SIG-M5 (cell line): ENCODE measurements around the gene MEGF6.

Experiments
- DNase-seq: peaks from one replicate; lab custom pipeline; 2025; lab: John Stamatoyannopoulos, UW

The MEGF6 gene

GRCh38 chr1:3611170-3612019 is at the start of gene MEGF6:
Gene MEGF6 (minus strand): TSS chr1:3611508. CDS start chr1:3611268, 240 bp downstream.
- no peak for DNase-seq

GRCh38 chr1:3660704-3661103 is 49.4 kb upstream of the MEGF6 start:
- no peak for DNase-seq

- no peak for DNase-seq
Observed at GRCh38 chr1:3659093-3659492, 47.8 kb upstream of the MEGF6 start.

GRCh38 chr1:3658231-3658615 is 46.9 kb upstream of the MEGF6 start:
- no peak for DNase-seq

GRCh38 chr1:3657578-3658230 is 46.4 kb upstream of the MEGF6 start:
- DNase-seq = no peak

- DNase-seq = no peak
Observed at GRCh38 chr1:3657096-3657475, 45.8 kb upstream of the MEGF6 start.

GRCh38 chr1:3656450-3657095 is 45.3 kb upstream of the MEGF6 start:
- DNase-seq = no peak

- no peak for DNase-seq
Observed at GRCh38 chr1:3654549-3655281, 43.4 kb upstream of the MEGF6 start.

- DNase-seq = no peak
Observed at GRCh38 chr1:3653286-3653618, 41.9 kb upstream of the MEGF6 start.

- DNase-seq = no peak
Observed at GRCh38 chr1:3652548-3653285, 41.4 kb upstream of the MEGF6 start.

- no peak for DNase-seq
Observed at GRCh38 chr1:3651930-3652547, 40.7 kb upstream of the MEGF6 start, which contains the start of gene TP73. Gene TP73 (plus strand): TSS chr1:3652516. CDS start chr1:3682366, 29,850 bp downstream.

GRCh38 chr1:3651026-3651929 is 40.0 kb upstream of the MEGF6 start:
- no peak for DNase-seq

GRCh38 chr1:3650248-3651025 is 39.1 kb upstream of the MEGF6 start:
- no peak for DNase-seq

- peak; percentile 73 for DNase-seq
Observed at GRCh38 chr1:3649342-3650247, 38.3 kb upstream of the MEGF6 start, which contains the start of gene WRAP73. Gene WRAP73 (minus strand): TSS chr1:3650103. CDS start chr1:3649999, 104 bp downstream.

- no peak for DNase-seq
Observed at GRCh38 chr1:3646596-3646995, 35.3 kb upstream of the MEGF6 start.

- no peak for DNase-seq
Observed at GRCh38 chr1:3645666-3646355, 34.5 kb upstream of the MEGF6 start.

- DNase-seq = no peak
Observed at GRCh38 chr1:3645247-3645646, 33.9 kb upstream of the MEGF6 start.
